ENCODE data around the gene TPX2.

GRCh38 chr20:31713312-31714273, 25.5 kb upstream of the TPX2 start:
- no peak for TF ChIP-seq POLR2A (IDR thresholded peaks at IDR 0.05; ENCODE audit: low read depth, low read length)
- TF ChIP-seq POLR2AphosphoS5 (IDR thresholded peaks at IDR 0.05; ENCODE audit: low read depth, low read length): no peak

All from GM12892 (cell line).